Kidney epithelial cell (primary cell): ENCODE measurements around the gene NPTXR. TPM values are rescaled to one million over a fixed set of nuclear protein-coding genes. Genes with fewer than 3 reads are reported as not detected.
"Not testable (repeated sequence)": the region's sequence is repeated elsewhere in the genome, so short reads cannot be mapped to it uniquely, and the experiment has no call there.

ENCODE experiments used
- DNase-seq: peaks from one replicate; pipeline ENCODE4 v3.0.0-alpha.2; 2010; ENCODE audit warnings: low read depth
- H3K27me3 ChIP-seq: 2 replicates; pipeline ENCODE4 v1.6.0; 2011; ENCODE audit warnings: low read length; ENCODE audit not compliant: control insufficient read depth, insufficient read depth
- H3K36me3 ChIP-seq: 2 replicates; pipeline ENCODE4 v1.5.1; 2011; ENCODE audit warnings: low read length; ENCODE audit not compliant: control insufficient read depth, insufficient read depth
- H3K4me3 ChIP-seq: 2 replicates; pipeline ENCODE4 v1.5.1; 2011; ENCODE audit warnings: low read depth, mild to moderate bottlenecking, control low read depth, low read length
- CTCF ChIP-seq: IDR thresholded peaks from 2 replicates; pipeline ENCODE4 v1.5.1; 2011; ENCODE audit warnings: mild to moderate bottlenecking, moderate library complexity, low read length, control low read depth, inconsistent platforms; ENCODE audit not compliant: insufficient read depth, poor library complexity, severe bottlenecking
- total RNA-seq: library from RNA; depleted of rRNA; stranded (reverse); fragments of >200 nt; gene quantifications from 2 replicates; pipeline ENCODE4 v1.2.3, GENCODE V29; 2015

Gene NPTXR
- total RNA-seq, 1 donor from 2014 or later: 2.4 TPM

- Histone ChIP-seq H3K4me3 (no peak overlapping the region), H3K27me3 (peaks cover 16% of the 10 kb centered on the region), H3K36me3 (no peaks in the 10 kb centered on the region)
- no peak for DNase-seq
- no peak for TF ChIP-seq CTCF
Measured at GRCh38 chr22:38860283-38861169, 16.7 kb upstream of the NPTXR start.

- TF ChIP-seq CTCF: no peak
- H3K36me3 ChIP-seq: no peaks in the 10 kb centered on the region
- DNase-seq: no peak
- peaks cover 16% of the 10 kb centered on the region for H3K27me3 ChIP-seq
- no peak overlapping the region for H3K4me3 ChIP-seq
Measured at GRCh38 chr22:38859581-38860282, 15.9 kb upstream of the NPTXR start.

GRCh38 chr22:38858492-38858891 is 14.7 kb upstream of the NPTXR start:
- Histone ChIP-seq H3K36me3 (no peaks in the 10 kb centered on the region), H3K27me3 (peaks cover 16% of the 10 kb centered on the region), H3K4me3 (no peak overlapping the region)
- no peak for DNase-seq
- no peak for TF ChIP-seq CTCF

GRCh38 chr22:38854476-38854875 is 10.6 kb upstream of the NPTXR start:
- H3K36me3 ChIP-seq, DNase-seq, H3K4me3 ChIP-seq: not testable (repeated sequence)
- H3K27me3 ChIP-seq: peaks cover 15% of the 10 kb centered on the region

- not testable (repeated sequence) for H3K4me3 ChIP-seq, DNase-seq, H3K36me3 ChIP-seq
- peaks cover 21% of the 10 kb centered on the region for H3K27me3 ChIP-seq
Measured at GRCh38 chr22:38853883-38854282, 10.1 kb upstream of the NPTXR start.

- Histone ChIP-seq H3K27me3 (peaks cover 19% of the 10 kb centered on the region), H3K36me3 (no peaks in the 10 kb centered on the region), H3K4me3 (no peak overlapping the region)
- TF ChIP-seq CTCF: no peak
- DNase-seq: no peak
Measured at GRCh38 chr22:38853196-38853651, 9.4 kb upstream of the NPTXR start.
